PC-9 (cell line): ENCODE data around the gene SORBS1. TPM values are rescaled to one million over a fixed set of nuclear protein-coding genes. Genes with fewer than 3 reads are reported as not detected.

ENCODE experiments used
- BruUV-seq: library from RNA; stranded (reverse); fragments of 400-500 nt; replicated peaks from 2 replicates; lab custom pipeline; 2021; lab: Mats Ljungman, UMichigan
- CTCF ChIA-PET: fragments of 300-600 bp; sonication (Branson Sonifier 250); formaldehyde crosslinking; loops from one replicate; lab custom pipeline; 2022; ENCODE audit warnings: antibody characterized with exemption; lab: Charles Lee
- POLR2A ChIA-PET: fragments of 300-600 bp; sonication (Branson Sonifier 250); formaldehyde crosslinking; loops from one replicate; lab custom pipeline; 2022; ENCODE audit warnings: antibody characterized with exemption; ENCODE audit not compliant: unreplicated experiment; lab: Charles Lee
- DNase-seq, 2 experiments: peaks; one replicate each; pipeline versions ENCODE4 v3.0.0 to v3.0.0-alpha.2; 2015 to 2022; ENCODE audit warnings: mixed read lengths in 1 of 2
- H2AFZ ChIP-seq: fragments of 200-600 bp; sonication (generic); 2 replicates; pipeline ENCODE4 v1.8.1; 2017; ENCODE audit warnings: antibody characterized with exemption
- H3F3A ChIP-seq: fragments of 200-600 bp; sonication (generic); 2 replicates; pipeline ENCODE4 v1.8.1; 2017; ENCODE audit warnings: antibody characterized with exemption, mild to moderate bottlenecking, low read depth; ENCODE audit not compliant: insufficient read depth
- H3K27ac ChIP-seq: fragments of 200-600 bp; sonication (generic); 2 replicates; pipeline ENCODE4 v1.6.1; 2016; ENCODE audit warnings: mixed run types
- H3K27me3 ChIP-seq: fragments of 200-600 bp; sonication (generic); 2 replicates; pipeline ENCODE4 v1.6.1; 2016; ENCODE audit warnings: low read depth, mixed run types; ENCODE audit not compliant: insufficient read depth
- H3K36me3 ChIP-seq: fragments of 200-600 bp; sonication (generic); 2 replicates; pipeline ENCODE4 v1.6.1; 2016; ENCODE audit warnings: low read depth, mixed run types
- H3K4me1 ChIP-seq: fragments of 200-600 bp; sonication (generic); replicated peaks from 2 replicates; pipeline ENCODE4 v1.6.1; 2016; ENCODE audit warnings: mixed run types; ENCODE audit not compliant: insufficient read depth
- H3K4me2 ChIP-seq: fragments of 200-600 bp; sonication (generic); 2 replicates; pipeline ENCODE4 v1.6.1; 2017; ENCODE audit warnings: mixed run types
- H3K4me3 ChIP-seq: fragments of 200-600 bp; sonication (generic); 2 replicates; pipeline ENCODE4 v1.6.1; 2016; ENCODE audit warnings: mixed run types
- H3K79me2 ChIP-seq: fragments of 200-600 bp; sonication (generic); 2 replicates; pipeline ENCODE4 v1.6.1; 2017; ENCODE audit warnings: low read depth, mixed run types
- H3K9me2 ChIP-seq: fragments of 200-600 bp; sonication (generic); 2 replicates; pipeline ENCODE4 v1.8.1; 2017; ENCODE audit warnings: mild to moderate bottlenecking; ENCODE audit not compliant: insufficient read depth
- H3K9me3 ChIP-seq: fragments of 200-600 bp; sonication (generic); 2 replicates; pipeline ENCODE4 v1.8.1; 2016; ENCODE audit warnings: low read depth; ENCODE audit not compliant: insufficient read depth
- H4K20me1 ChIP-seq: fragments of 200-600 bp; sonication (generic); 2 replicates; pipeline ENCODE4 v1.8.1; 2017; ENCODE audit not compliant: insufficient read depth
- EZH2 ChIP-seq: fragments of 200-600 bp; sonication (generic); IDR thresholded peaks from 2 replicates; pipeline ENCODE4 v1.8.0; 2017; ENCODE audit warnings: antibody characterized with exemption, low read depth
- intact Hi-C: fragments of 100-400 bp; cut with micrococcal nuclease; formaldehyde crosslinking; loops from one replicate; pipeline ENCODE4 v1.10.0; 2022; ENCODE audit not compliant: unreplicated experiment
- total RNA-seq: library from RNA; stranded (reverse); gene quantifications from 2 replicates; pipeline ENCODE4 v1.2.3, GENCODE V29; 2021
- TF ChIP-seq, protein P1 (sequence below): fragments of 200-600 bp; sonication (generic); conservative IDR thresholded peaks from 2 replicates; pipeline ENCODE4 v1.6.1; 2017; ENCODE audit warnings: mixed run types, antibody characterized with exemption, mild to moderate bottlenecking, moderate library complexity

Gene SORBS1
- total RNA-seq, 1 experiment from 2014 or later, result 5.0 TPM

- no peak overlapping the region for H3K4me3 ChIP-seq
- DNase-seq, result no peak
- no peaks in the 10 kb centered on the region for H3K79me2 ChIP-seq
- TF ChIP-seq EZH2, result no peak
- TF ChIP-seq, protein P1, sequence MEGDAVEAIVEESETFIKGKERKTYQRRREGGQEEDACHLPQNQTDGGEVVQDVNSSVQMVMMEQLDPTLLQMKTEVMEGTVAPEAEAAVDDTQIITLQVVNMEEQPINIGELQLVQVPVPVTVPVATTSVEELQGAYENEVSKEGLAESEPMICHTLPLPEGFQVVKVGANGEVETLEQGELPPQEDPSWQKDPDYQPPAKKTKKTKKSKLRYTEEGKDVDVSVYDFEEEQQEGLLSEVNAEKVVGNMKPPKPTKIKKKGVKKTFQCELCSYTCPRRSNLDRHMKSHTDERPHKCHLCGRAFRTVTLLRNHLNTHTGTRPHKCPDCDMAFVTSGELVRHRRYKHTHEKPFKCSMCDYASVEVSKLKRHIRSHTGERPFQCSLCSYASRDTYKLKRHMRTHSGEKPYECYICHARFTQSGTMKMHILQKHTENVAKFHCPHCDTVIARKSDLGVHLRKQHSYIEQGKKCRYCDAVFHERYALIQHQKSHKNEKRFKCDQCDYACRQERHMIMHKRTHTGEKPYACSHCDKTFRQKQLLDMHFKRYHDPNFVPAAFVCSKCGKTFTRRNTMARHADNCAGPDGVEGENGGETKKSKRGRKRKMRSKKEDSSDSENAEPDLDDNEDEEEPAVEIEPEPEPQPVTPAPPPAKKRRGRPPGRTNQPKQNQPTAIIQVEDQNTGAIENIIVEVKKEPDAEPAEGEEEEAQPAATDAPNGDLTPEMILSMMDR, result no peak
- no peaks in the 10 kb centered on the region for H3F3A ChIP-seq
- no peaks in the 10 kb centered on the region for H3K27me3 ChIP-seq
- H3K9me2 ChIP-seq, result no peaks in the 10 kb centered on the region
- H2AFZ ChIP-seq, result no peak overlapping the region
- BruUV-seq, result no TSS peak
- POLR2A ChIA-PET, result no interaction called here
- H4K20me1 ChIP-seq, result no peaks in the 10 kb centered on the region
- no peaks in the 10 kb centered on the region for H3K36me3 ChIP-seq
- H3K27ac ChIP-seq, result no peak overlapping the region
- no peak overlapping the region for H3K4me2 ChIP-seq
- intact Hi-C loops, result no loop called here
- no peaks in the 10 kb centered on the region for H3K4me1 ChIP-seq
- CTCF ChIA-PET, result no interaction called here
- no peaks in the 10 kb centered on the region for H3K9me3 ChIP-seq
These were observed 12.4 kb upstream of the SORBS1 start for GRCh38 chr10:95573527-95573926.

GRCh38 chr10:95572131-95572820, 11.1 kb upstream of the SORBS1 start:
- no peak overlapping the region for H3K27ac ChIP-seq
- TF ChIP-seq EZH2, result no peak
- TF ChIP-seq, protein P1, result no peak
- DNase-seq, result no peak
- BruUV-seq, result no TSS peak
- CTCF ChIA-PET, result no interaction called here
- intact Hi-C loops, result no loop called here
- no peaks in the 10 kb centered on the region for H3K9me2 ChIP-seq
- H3K4me1 ChIP-seq, result no peaks in the 10 kb centered on the region
- no peaks in the 10 kb centered on the region for H3K9me3 ChIP-seq
- no peaks in the 10 kb centered on the region for H3K27me3 ChIP-seq
- H3F3A ChIP-seq, result no peaks in the 10 kb centered on the region
- no peaks in the 10 kb centered on the region for H3K36me3 ChIP-seq
- no peaks in the 10 kb centered on the region for H3K79me2 ChIP-seq
- no peak overlapping the region for H2AFZ ChIP-seq
- no peaks in the 10 kb centered on the region for H4K20me1 ChIP-seq
- H3K4me2 ChIP-seq, result no peak overlapping the region
- H3K4me3 ChIP-seq, result no peak overlapping the region
- POLR2A ChIA-PET, result no interaction called here

DNA sequence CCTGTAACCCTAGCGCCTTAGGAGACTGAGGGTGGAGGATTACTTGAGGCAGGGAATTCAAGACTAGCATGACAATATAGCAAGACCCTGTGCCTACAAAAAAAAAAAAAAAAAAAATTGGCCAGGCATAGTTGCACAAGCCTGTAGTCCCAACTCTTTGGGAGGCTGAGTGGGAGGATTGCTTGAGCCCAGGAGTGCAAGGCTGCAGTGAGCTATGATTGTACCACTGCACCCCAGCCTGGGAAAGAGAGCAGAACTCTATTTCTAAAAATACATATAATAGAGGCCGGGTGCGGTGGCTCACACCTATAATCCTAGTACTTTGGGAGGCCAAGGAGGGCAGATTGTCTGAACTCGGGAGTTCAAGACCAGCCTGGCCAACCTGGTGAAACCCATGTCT, 10.2 kb upstream of the SORBS1 start:
- Histone ChIP-seq H3K4me2 (no peak overlapping the region), H3K27me3 (no peaks in the 10 kb centered on the region), H3K27ac (no peak overlapping the region), H3K9me2 (no peaks in the 10 kb centered on the region), H3K79me2 (no peaks in the 10 kb centered on the region), H4K20me1 (no peaks in the 10 kb centered on the region), H2AFZ (no peak overlapping the region), H3K36me3 (no peaks in the 10 kb centered on the region), H3K9me3 (no peaks in the 10 kb centered on the region), H3K4me1 (no peaks in the 10 kb centered on the region), H3K4me3 (no peak overlapping the region), H3F3A (no peaks in the 10 kb centered on the region)
- TF ChIP-seq, protein P1, result no peak
- no peak for TF ChIP-seq EZH2
- ChIA-PET POLR2A (no interaction called here), CTCF (no interaction called here)
- no TSS peak for BruUV-seq
- intact Hi-C loops, result no loop called here
- DNase-seq, result no peak
